Measurements from ENCODE around the gene APPL1. TPM values are rescaled to one million over a fixed set of nuclear protein-coding genes. Genes with fewer than 3 reads are reported as not detected.

Gene APPL1
- total and polyA plus RNA-seq, 2 experiments from 2014 or later = 31.9 to 54.0 TPM

DNA sequence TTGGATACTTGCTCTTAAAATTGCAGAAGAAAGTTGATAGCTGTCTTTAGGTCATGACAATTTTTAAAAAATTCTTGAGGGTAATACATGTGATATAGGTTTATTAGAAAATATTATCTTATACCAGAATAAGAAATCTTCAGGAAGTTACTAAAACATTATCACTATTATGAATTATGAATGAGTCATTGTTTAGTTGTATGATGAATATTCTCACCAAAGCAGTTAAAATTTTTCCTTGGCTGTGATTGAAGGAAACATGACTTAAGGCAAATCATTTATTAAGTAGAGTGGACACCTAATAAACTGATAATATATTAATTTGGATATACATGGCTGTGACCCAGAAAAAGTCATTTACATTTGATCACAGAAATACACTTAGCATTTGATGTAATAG lies 30.1 kb downstream of the APPL1 start:
- Histone ChIP-seq H3K36me3 (replicated peaks; ENCODE audit: insufficient read depth, low read depth) (no peaks in the 10 kb centered on the region), H2AFZ (no peak overlapping the region)
- TF ChIP-seq EZH2phosphoT487 (IDR thresholded peaks at IDR 0.05; ENCODE audit: low read depth, severe bottlenecking, unreplicated experiment) (no peak), EZH2 (IDR thresholded peaks at IDR 0.05; ENCODE audit: borderline replicate concordance) (no peak)
- TF ChIP-seq, protein P1, sequence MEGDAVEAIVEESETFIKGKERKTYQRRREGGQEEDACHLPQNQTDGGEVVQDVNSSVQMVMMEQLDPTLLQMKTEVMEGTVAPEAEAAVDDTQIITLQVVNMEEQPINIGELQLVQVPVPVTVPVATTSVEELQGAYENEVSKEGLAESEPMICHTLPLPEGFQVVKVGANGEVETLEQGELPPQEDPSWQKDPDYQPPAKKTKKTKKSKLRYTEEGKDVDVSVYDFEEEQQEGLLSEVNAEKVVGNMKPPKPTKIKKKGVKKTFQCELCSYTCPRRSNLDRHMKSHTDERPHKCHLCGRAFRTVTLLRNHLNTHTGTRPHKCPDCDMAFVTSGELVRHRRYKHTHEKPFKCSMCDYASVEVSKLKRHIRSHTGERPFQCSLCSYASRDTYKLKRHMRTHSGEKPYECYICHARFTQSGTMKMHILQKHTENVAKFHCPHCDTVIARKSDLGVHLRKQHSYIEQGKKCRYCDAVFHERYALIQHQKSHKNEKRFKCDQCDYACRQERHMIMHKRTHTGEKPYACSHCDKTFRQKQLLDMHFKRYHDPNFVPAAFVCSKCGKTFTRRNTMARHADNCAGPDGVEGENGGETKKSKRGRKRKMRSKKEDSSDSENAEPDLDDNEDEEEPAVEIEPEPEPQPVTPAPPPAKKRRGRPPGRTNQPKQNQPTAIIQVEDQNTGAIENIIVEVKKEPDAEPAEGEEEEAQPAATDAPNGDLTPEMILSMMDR (IDR thresholded peaks at IDR 0.05; ENCODE audit: poor library complexity) = no peak

DNA sequence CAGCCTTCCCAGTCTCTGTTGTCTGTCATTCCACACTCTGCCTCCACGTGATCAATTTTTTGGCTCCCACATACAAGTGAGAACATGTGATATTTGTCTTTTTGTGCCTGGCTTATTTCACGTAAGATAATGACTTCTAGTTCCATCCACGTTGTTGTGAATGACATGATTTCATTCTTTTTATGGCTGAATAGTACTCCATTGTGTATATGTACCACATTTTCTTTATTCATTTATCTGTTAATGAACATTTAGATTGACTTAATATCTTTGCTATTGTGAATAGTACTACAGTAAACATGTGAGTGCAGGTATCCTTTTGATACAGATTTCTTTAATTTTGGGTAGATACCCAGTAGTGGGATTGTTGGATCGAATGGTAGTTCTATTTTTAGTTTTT lies 33.6 kb downstream of the APPL1 start:
- Histone ChIP-seq H3K27me3 (no peaks in the 10 kb centered on the region), H2AFZ (no peak overlapping the region), H3K9me3 (ENCODE audit: low read depth) (no peaks in the 10 kb centered on the region), H3K79me2 (peaks cover 5% of the 10 kb centered on the region), H3K9me2 (replicated peaks; ENCODE audit: insufficient read depth) (no peaks in the 10 kb centered on the region), H3K27ac (no peak overlapping the region), H3K4me2 (no peak overlapping the region), H4K20me1 (ENCODE audit: insufficient read depth, poor library complexity, severe bottlenecking) (no peaks in the 10 kb centered on the region), H3K4me3 (no peak overlapping the region), H3K36me3 (replicated peaks; ENCODE audit: insufficient read depth, low read depth) (peaks cover 11% of the 10 kb centered on the region), H3K4me1 (ENCODE audit: insufficient read depth) (no peaks in the 10 kb centered on the region)
- TF ChIP-seq EZH2phosphoT487 (IDR thresholded peaks at IDR 0.05; ENCODE audit: low read depth, severe bottlenecking, unreplicated experiment) (no peak), EZH2 (IDR thresholded peaks at IDR 0.05; ENCODE audit: borderline replicate concordance) (no peak)
- TF ChIP-seq, protein P1 (IDR thresholded peaks at IDR 0.05; ENCODE audit: poor library complexity) = no peak
- WGBS (ENCODE audit: low lambda C conversion rate, missing lambda C conversion rate) = 92% methylated on average over 4 of the region's 4 CpGs
- DNase-seq (ENCODE audit: low spot score) = no peak

More for the DNA sequence above, 30.1 kb downstream of the APPL1 start:
- no peaks in the 10 kb centered on the region for H3K4me1 ChIP-seq (ENCODE audit: insufficient read depth)
- H3K4me3 ChIP-seq = no peak overlapping the region
- no peak overlapping the region for H3K27ac ChIP-seq
- no peaks in the 10 kb centered on the region for H4K20me1 ChIP-seq (ENCODE audit: insufficient read depth, poor library complexity, severe bottlenecking)
- no peak overlapping the region for H3K4me2 ChIP-seq
- no peak for DNase-seq (ENCODE audit: low spot score)
- H3K9me2 ChIP-seq (replicated peaks; ENCODE audit: insufficient read depth) = no peaks in the 10 kb centered on the region
- H3K9me3 ChIP-seq (ENCODE audit: low read depth) = no peaks in the 10 kb centered on the region
- H3K27me3 ChIP-seq = no peaks in the 10 kb centered on the region
- H3K79me2 ChIP-seq = no peaks in the 10 kb centered on the region

DNA sequence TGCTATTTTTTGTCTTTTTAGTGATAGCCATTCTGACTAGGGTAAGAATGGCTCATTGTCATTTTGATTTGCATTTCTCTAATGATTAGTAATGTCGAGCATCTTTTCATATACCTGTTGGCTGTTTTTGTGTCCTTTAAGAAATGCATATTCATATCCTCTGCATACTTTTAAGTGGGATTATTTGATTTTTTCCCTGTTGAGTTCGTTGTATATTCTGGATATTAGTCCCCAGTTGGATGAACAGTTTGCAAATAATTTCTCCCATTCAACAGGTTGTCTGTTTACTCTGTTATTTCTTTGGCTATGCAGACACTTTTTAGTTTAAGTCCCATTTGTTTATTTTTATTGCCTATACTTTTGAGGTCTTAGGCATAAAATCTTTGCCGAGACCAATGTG lies 34.4 kb downstream of the APPL1 start:
- Histone ChIP-seq H3K9me3 (ENCODE audit: low read depth) (no peaks in the 10 kb centered on the region), H4K20me1 (ENCODE audit: insufficient read depth, poor library complexity, severe bottlenecking) (no peaks in the 10 kb centered on the region), H3K4me2 (no peak overlapping the region), H3K27me3 (no peaks in the 10 kb centered on the region), H2AFZ (no peak overlapping the region), H3K9me2 (replicated peaks; ENCODE audit: insufficient read depth) (no peaks in the 10 kb centered on the region), H3K4me1 (ENCODE audit: insufficient read depth) (no peaks in the 10 kb centered on the region), H3K27ac (no peak overlapping the region), H3K79me2 (peaks cover 5% of the 10 kb centered on the region), H3K36me3 (replicated peaks; ENCODE audit: insufficient read depth, low read depth) (peaks cover 11% of the 10 kb centered on the region), H3K4me3 (no peak overlapping the region)
- DNase-seq (ENCODE audit: low spot score) = no peak
- WGBS (ENCODE audit: low lambda C conversion rate, missing lambda C conversion rate) = 94% methylated on average over 3 of the region's 3 CpGs
- TF ChIP-seq EZH2phosphoT487 (IDR thresholded peaks at IDR 0.05; ENCODE audit: low read depth, severe bottlenecking, unreplicated experiment) (no peak), EZH2 (IDR thresholded peaks at IDR 0.05; ENCODE audit: borderline replicate concordance) (no peak)
- TF ChIP-seq, protein P1 (IDR thresholded peaks at IDR 0.05; ENCODE audit: poor library complexity) = no peak

DNA sequence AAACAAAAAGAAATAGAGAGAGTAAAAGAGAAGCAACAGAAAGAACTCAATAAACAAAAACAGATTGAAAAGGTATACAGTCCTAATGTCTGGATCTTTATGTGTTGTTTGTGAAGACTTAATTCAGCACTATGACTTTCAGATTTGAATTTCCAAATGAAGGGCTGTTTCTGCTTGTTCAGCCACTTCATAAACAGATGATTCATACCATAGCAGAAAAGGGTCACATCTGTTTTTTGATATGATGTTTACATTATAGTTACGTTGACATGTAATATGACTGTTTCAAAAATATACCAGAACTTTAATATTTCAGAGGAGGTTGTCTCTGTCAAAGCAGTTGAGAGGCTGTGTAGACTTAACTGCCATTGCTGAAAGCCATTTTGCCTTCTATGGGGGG lies 40.9 kb downstream of the APPL1 start:
- WGBS (ENCODE audit: low lambda C conversion rate, missing lambda C conversion rate) = 89% methylated on average over 1 of the region's 1 CpG
- no peak overlapping the region for H3K27ac ChIP-seq
- no peak for TF ChIP-seq EZH2 (IDR thresholded peaks at IDR 0.05; ENCODE audit: borderline replicate concordance)
- no peak for TF ChIP-seq EZH2phosphoT487 (IDR thresholded peaks at IDR 0.05; ENCODE audit: low read depth, severe bottlenecking, unreplicated experiment)
- TF ChIP-seq, protein P1 (IDR thresholded peaks at IDR 0.05; ENCODE audit: poor library complexity) = no peak
- no peaks in the 10 kb centered on the region for H4K20me1 ChIP-seq (ENCODE audit: insufficient read depth, poor library complexity, severe bottlenecking)
- peaks cover 6% of the 10 kb centered on the region for H3K36me3 ChIP-seq (replicated peaks; ENCODE audit: insufficient read depth, low read depth)
- H2AFZ ChIP-seq = no peak overlapping the region
- no peak for DNase-seq (ENCODE audit: low spot score)
- no peaks in the 10 kb centered on the region for H3K27me3 ChIP-seq
- no peaks in the 10 kb centered on the region for H3K9me3 ChIP-seq (ENCODE audit: low read depth)
- no peaks in the 10 kb centered on the region for H3K4me1 ChIP-seq (ENCODE audit: insufficient read depth)
- no peak overlapping the region for H3K4me3 ChIP-seq
- H3K79me2 ChIP-seq = peaks cover 5% of the 10 kb centered on the region
- H3K4me2 ChIP-seq = no peak overlapping the region
- no peaks in the 10 kb centered on the region for H3K9me2 ChIP-seq (replicated peaks; ENCODE audit: insufficient read depth)

Measured in hepatocyte (in vitro differentiated cells).